NT2/D1 (cell line): ENCODE data around the gene SPACA5.
"Not testable (repeated sequence)": the region's sequence is repeated elsewhere in the genome, so short reads cannot be mapped to it uniquely, and the experiment has no call there.

ENCODE experiments used
- SUZ12 ChIP-seq: IDR thresholded peaks from 2 replicates; pipeline ENCODE4 v1.6.1; 2011; ENCODE audit not compliant: insufficient read length, insufficient read depth; ENCODE audit errors: extremely low read depth
- YY1 ChIP-seq: IDR thresholded peaks from 2 replicates; pipeline ENCODE4 v1.6.1; 2011; ENCODE audit not compliant: insufficient read length, insufficient read depth
- ZNF274 ChIP-seq: IDR thresholded peaks from 2 replicates; pipeline ENCODE4 v1.6.1; 2011; ENCODE audit warnings: mild to moderate bottlenecking, low read depth, low read length

- TF ChIP-seq ZNF274, YY1, SUZ12: not testable (repeated sequence)
Observed at GRCh38 chrX:47958206-47958605, 48.6 kb upstream of the SPACA5 start.
